ENCODE data around the gene HMHB1.
A peak's percentile ranks its signal among the peaks of the same experiment; 100 is the strongest.
"Not testable (repeated sequence)": the region's sequence is repeated elsewhere in the genome, so short reads cannot be mapped to it uniquely, and the experiment has no call there.

The HMHB1 gene

GRCh38 chr5:143801252-143801939 lies 10.6 kb upstream of the HMHB1 start:
- no peak for DNase-seq (ENCODE audit: low spot score)

- no peak for DNase-seq (ENCODE audit: low spot score)
Measured at GRCh38 chr5:143805861-143806260, 6.1 kb upstream of the HMHB1 start.

DNA sequence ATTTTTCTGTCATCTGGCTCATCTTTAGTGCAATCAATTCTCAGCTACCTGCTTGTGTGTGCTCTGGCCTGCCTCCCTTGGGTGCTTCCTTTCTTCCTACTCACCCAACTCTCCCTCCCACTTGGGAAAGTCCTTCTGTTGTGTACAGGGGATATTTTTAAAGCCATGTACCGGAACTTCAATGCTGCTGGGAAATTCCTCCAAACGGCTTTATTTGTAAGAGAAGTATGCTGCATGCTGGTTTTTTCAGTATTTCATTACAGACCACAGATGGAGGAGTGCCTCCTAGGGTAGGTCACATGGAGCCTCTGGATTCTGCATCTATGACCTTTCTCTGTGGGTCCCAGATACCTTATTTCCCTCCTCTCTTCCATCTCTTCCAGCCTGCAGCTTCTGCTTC lies 5.4 kb upstream of the HMHB1 start:
- DNase-seq (ENCODE audit: low spot score): no peak

- no peak for DNase-seq (ENCODE audit: low spot score)
Measured at GRCh38 chr5:143807401-143807800, 4.6 kb upstream of the HMHB1 start.

DNA sequence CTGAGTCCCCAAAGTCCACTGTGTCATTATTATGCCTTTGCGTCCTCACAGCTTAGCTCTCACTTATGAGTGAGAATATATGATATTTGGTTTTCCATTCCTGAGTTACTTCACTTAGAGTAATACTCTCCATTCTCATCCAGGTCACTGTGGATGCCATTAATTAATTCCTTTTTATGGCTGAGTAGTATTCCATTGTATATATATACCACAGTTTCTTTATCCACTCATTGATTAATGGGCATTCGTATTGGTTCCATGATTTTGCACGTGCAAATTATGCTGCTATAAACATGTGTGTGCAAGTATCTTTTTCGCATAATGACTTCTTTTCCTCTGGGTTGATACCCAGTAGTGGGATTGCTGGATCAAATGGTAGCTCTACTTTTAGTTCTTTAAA lies 4.4 kb downstream of the HMHB1 start:
- not testable (repeated sequence) for DNase-seq (ENCODE audit: low spot score)

GRCh38 chr5:143819716-143820115 lies 7.8 kb downstream of the HMHB1 start:
- no peak for DNase-seq (ENCODE audit: low spot score)

GRCh38 chr5:143820451-143820850 lies 8.5 kb downstream of the HMHB1 start:
- no peak for DNase-seq (ENCODE audit: low spot score)

- peak; percentile 84 for DNase-seq (ENCODE audit: low spot score)
Measured at GRCh38 chr5:143824851-143825720, 13.1 kb downstream of the HMHB1 start.

DNA sequence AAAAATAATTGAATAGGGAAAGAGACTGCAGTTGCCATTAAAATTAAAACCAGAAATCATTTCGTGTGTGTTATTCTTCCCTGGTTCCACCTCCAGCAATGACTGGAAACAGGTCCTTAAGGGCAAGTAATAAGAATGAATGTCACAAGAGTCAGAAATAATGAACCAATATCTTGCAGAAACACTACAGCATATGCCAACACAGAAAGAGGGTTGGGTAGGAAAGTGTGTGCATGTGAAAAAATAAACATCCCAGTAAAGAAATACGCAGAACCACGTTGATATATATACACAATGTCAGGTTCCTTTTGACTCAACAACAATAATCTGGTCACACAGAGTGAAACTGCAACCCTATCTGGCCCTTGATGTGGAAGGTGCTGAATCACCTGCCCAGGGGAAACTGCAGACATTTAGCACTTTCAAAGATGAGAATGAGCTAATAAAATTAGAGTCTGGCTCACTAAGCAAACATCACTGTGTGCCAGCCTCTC lies 15.0 kb downstream of the HMHB1 start:
- peak; percentile 38 for DNase-seq (ENCODE audit: low spot score)

DNA sequence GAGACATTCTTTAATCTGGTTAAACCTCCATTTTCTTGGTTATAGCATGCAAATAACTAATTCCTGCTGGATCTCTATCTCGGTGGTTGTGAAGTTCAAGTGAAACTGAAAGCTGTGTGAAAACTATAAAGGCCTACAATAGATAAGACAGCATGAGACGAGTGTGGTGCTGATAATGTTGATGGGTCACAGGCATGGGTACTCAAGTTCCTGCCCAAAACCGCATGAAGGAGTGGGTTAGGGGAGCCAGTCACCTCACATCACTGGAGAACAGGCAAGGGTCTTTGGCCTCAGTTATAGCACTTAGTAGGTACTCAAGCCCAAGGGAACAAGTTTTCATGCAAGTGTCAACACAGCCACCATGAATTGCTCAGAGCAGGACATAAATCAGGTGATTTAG lies 16.7 kb downstream of the HMHB1 start:
- peak; percentile 2 for DNase-seq (ENCODE audit: low spot score)

- no peak for DNase-seq (ENCODE audit: low spot score)
Measured at GRCh38 chr5:143833177-143833576, 21.2 kb downstream of the HMHB1 start.

DNA sequence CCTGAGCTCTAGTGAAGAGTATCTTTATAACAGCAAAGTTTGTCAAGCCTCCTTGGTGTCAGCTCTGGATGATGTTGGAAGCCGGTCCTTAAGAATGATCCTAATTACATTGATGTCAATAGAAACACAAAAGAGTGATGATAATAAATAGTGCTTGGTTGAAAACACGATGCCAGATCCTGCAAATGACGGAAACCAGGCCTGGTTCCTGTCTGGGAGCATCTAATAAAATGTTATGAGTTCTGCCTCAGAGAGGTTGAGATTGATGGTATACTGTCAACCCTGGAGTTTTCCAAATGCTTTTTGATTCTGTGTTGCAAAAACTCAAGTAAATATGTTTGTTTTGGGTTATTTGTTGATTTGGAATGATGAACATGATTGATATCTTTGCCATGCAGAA lies 23.3 kb downstream of the HMHB1 start:
- DNase-seq (ENCODE audit: low spot score): no peak

DNA sequence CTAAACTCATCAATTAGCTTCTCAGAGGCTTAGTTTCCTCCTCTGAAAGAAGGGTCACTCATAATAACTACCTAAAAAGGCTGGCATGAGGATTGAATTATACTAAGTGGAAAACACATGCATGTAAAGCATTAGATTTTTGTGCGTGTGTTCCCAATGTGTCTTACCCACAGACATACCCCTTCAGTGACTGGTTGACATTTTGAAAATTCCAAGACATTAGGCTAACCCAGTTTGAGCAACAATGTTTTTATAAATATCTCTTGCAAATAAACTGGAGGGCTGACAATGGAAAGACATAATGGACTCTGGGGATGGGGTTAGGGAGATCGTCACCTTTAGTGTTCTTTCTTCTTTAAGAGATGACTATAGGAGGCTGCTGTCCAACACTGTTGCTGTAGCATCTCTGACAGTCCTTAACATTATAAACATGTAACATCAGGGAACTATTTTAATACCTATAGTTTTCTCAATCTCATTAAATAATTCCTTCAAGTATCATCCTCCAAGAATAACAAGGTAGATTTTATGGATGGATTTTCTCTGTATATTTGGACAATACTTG lies 24.3 kb downstream of the HMHB1 start:
- no peak for DNase-seq (ENCODE audit: low spot score)

GRCh38 chr5:143837306-143837848 lies 25.4 kb downstream of the HMHB1 start:
- DNase-seq (ENCODE audit: low spot score): no peak

GRCh38 chr5:143841446-143841845 lies 29.5 kb downstream of the HMHB1 start:
- DNase-seq (ENCODE audit: low spot score): no peak

DNA sequence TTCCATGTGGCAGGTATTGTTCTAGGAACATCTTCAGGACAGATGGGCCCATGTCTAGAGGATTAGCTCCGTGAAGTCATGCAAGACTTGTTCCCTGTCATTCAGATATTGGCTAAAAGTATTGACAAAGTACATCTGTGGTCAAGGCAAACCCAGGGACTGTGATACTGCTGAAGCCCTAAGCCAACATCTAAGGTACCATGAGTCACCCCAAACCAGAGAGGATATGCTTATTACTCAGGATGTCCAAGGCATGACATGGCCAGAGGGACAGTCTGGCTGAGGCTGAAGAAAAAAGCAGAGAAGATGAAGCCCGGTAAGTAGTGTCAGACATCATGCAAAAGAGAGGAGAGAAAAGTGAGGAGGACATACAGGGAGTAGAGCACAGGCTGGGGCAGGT lies 31.0 kb downstream of the HMHB1 start:
- no peak for DNase-seq (ENCODE audit: low spot score)

GRCh38 chr5:143843461-143843860 lies 31.5 kb downstream of the HMHB1 start:
- no peak for DNase-seq (ENCODE audit: low spot score)

- no peak for DNase-seq (ENCODE audit: low spot score)
Measured at GRCh38 chr5:143850050-143850683, 38.2 kb downstream of the HMHB1 start.

DNA sequence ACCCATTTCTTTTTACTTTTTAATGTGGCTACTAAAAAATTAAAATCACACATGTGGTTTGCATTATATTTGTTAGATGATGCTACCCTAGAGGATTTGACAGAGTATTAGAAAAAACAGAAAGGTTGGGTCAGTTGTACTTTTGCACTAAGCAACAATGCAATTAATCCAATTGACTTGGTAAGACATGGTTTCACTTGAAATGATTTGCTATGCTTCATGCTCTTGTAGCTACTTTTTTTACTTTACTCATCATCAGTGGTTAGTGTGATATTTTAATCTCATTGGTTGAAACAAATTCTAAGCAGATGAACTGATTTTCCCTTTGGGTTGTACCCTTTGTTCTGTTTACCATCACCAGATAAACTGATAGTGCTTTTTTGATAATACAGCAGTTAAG lies 39.4 kb downstream of the HMHB1 start:
- DNase-seq (ENCODE audit: low spot score): no peak

DNA sequence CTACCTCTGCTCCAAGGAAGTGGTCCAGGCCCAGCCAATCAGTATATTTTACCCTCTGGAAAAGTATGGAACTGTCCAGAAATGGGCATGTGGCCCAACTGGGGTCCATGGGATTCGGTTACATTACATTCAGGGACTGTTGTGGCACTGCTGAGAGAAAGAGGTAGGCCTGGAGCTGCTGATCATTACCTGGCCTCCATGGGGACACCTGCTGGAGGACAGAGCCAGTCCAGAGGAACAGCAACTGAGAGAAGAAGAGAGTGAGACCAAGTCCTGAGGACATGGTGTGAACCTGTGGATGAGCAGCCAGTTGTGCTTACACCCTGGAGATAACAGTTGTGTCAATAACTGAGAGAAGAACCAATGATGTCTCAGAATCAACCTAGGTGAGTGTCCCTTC lies 48.2 kb downstream of the HMHB1 start:
- DNase-seq (ENCODE audit: low spot score): no peak

DNA sequence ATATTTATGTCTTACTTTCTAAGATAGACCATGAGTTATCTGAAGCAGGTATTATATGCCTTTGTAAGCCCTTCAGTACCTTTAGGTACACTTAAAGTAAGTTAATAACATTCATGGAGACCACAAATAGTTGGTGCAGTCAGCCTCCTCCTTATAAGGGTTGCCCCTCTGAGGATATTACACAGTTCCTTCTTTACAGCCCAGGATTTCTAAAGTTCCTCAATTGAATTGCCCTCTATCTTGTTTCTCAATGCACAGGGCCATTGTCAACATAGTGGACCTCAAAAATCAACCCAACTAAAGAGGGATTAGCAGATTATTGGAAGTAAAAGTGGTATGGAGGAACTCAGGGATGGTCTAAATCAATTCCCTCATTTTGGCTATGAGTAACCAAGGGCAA lies 50.3 kb downstream of the HMHB1 start:
- DNase-seq (ENCODE audit: low spot score): no peak

DNA sequence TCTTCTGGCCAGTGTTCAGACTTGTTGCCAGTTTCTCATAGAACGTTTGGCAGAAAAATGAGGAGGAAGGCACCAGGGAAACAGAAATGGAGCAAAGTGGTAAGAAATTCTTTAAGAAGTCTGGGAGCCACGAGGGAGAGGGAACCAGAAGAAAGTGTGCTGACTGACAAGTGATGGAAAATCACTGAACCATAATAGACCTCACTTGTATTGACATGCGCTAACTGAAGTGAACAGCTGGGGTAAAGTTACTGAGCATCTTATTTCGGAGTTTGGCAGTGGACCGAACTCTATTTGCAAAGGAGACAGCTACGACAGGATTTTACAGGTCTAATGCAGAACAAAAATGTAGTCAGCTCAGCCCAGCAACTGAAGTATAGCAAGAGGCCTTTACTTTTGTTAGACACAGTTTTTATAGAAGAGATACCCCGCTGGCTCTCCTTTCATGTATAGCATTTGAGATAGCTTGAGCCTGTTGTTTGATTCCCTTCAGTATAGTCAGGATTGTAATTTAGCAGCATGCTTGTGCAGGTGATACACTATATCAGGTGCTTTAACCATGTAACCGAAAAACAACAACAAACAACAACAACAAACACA lies 53.6 kb downstream of the HMHB1 start:
- no peak for DNase-seq (ENCODE audit: low spot score)

Data from CD4-positive, alpha-beta T cell treated with Interleukin-15 for 4 hours (primary cell).